Subcutaneous adipose tissue (tissue), 4 donors: ENCODE data around the gene PLBD2. TPM values are rescaled to one million over a fixed set of nuclear protein-coding genes. Genes with fewer than 3 reads are reported as not detected.

ENCODE experiments used
- total RNA-seq, 4 donors: library from RNA; depleted of rRNA; stranded (reverse); fragments of >200 nt; gene quantifications; one replicate each; pipeline ENCODE4 v1.1.0, GENCODE V29; 2016
- TF ChIP-seq, protein P1 (sequence below): fragments of 450-650 bp; IDR thresholded peaks from one replicate; pipeline ENCODE4 v1.5.1; 2016; ENCODE audit warnings: low read depth, mild to moderate bottlenecking, control low read depth, antibody characterized with exemption, moderate library complexity

The PLBD2 gene
- total RNA-seq, 4 donors from 2014 or later: 31.8 to 69.7 (median 59.5) TPM

DNA sequence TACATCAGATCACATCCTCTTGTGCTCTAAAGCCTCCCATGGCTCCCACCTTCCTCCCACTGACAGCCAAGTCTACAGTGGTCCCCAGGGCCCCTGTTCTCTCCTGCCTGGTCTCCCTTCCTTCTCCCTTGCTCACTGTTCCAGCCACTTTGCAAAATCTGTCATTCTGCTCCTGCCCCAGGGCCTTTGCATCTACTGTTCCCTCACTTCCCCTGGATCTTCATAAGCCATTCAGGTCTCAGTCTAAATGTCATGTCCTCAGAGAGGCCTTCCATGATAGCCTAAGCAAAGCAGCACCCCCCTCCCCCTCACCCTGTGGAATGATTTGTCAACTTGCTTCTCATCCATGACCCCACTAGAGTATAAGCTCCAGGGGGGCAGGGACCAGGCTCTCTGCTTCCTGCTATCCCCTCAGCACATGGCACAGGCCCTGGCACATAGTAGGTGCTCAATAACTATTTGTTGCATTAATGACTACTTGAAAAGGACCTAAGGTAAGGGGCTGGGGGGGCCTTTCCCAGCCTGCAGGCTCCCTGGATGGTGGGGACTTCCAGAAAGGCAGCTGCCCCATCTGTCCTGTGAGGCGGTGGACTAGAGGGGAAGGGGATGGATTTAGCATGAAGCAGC is 28.5 kb upstream of the PLBD2 start:
- TF ChIP-seq, protein P1, sequence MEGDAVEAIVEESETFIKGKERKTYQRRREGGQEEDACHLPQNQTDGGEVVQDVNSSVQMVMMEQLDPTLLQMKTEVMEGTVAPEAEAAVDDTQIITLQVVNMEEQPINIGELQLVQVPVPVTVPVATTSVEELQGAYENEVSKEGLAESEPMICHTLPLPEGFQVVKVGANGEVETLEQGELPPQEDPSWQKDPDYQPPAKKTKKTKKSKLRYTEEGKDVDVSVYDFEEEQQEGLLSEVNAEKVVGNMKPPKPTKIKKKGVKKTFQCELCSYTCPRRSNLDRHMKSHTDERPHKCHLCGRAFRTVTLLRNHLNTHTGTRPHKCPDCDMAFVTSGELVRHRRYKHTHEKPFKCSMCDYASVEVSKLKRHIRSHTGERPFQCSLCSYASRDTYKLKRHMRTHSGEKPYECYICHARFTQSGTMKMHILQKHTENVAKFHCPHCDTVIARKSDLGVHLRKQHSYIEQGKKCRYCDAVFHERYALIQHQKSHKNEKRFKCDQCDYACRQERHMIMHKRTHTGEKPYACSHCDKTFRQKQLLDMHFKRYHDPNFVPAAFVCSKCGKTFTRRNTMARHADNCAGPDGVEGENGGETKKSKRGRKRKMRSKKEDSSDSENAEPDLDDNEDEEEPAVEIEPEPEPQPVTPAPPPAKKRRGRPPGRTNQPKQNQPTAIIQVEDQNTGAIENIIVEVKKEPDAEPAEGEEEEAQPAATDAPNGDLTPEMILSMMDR: no peak

DNA sequence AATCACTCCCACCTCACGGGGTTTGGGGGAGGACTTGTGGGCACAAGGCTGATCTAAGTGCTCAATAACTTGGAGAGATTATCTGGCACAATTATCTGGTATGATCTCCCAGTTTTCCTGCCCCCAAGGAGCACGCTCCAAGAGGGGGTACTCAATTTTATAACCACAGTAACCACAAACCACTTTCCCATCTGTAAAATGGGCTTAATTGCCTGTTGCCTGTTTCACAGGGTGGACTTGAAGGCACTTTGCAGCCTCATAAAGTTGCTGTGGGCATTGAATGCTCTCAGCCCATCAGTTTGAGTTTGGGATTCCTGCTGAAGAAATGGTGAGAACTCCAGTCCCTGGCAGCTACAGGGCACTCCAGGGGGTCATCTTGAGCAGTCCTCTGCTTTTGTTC is 27.9 kb upstream of the PLBD2 start:
- TF ChIP-seq, protein P1: no peak

DNA sequence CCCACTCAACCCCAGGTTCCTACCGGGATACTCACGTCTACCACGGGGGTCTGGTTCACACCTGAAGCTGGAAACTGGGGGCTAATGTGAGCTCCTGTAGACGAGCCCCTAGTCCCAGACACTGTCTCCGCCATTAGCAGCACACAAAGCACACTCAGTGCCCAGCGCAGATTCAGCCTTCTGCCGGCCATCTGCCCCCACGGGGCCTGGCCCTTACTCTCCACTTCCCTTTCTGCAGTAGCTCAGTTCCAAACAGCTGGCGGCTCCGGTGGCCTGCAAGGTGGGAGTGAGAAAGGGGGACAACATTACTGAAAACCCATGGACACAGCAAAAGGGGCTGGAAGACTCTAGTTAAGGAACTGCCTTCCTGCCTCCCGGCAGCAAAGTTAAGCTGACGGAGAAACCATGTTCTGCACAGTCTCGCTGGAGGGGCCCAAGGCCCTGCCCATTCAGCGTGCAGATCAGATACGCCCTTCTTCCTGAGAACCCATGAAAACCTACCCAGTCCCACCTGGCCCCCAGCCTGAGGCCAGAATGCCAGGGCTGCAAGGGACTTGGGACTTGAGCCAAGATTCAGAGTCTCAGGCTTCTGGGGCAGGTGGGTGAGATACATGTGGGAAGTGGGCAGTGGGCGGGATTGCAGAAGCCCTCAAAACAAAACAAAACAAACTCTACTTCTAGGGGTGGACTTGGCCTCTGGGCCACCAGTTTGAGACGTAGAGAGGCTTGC is 25.5 kb upstream of the PLBD2 start:
- TF ChIP-seq, protein P1: no peak

DNA sequence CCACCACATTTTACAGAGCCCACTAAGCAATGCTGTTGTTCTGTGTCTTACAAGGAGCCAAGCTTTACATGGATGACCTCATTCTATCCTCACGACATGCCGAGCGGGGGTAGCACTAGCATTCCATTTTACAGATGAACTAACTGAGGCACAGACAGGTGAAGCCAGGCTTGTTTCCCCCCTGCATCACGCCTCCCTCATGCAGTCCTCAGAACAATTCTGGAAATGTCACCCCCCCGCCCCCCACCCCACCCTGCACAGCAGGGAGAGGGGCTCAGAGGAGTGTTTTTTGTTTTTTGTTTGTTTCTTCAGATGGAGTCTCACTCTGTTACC is 25.0 kb upstream of the PLBD2 start:
- TF ChIP-seq, protein P1: no peak

DNA sequence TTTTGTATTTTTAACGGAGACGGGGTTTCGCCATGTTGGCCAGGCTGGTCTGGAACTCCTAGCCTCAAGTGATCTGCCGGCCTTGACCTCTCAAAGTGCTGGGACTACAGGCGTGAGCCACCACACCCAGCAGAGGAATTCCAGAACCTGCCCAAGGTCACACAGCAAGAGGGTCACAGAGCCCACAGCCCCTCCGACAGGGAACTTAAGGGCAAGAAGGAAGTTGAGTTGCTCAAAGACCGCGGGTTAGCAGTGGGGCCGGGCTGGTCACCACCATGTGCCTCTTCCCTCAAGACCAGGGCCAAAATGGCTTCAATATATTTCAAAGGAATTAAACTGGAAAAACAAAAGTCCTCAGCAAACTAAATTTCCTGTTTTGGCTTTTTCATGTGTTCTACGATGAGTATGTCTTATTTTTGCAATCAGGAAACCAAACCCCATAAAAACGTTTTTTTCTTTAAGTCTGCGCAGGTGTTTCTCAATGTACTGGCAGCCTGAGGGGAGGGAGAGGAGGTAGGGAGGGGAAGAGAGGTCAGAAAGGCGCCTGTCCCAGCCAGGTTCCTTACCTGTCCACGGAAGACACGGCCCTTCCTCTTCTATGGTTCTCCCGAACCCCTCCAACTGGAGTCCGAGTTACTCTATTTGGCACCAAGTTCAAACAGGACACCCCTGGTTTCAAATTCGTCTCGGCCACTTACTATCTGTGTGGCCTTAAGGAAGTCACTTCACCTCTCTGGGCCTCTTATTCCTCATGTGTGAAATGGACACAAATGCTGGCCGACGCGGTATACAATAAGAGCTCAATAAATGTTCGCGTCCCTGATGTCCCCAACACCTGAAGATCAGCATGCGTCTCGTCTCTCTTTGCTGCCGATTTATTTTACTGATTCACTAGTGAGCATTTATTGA is 24.3 kb upstream of the PLBD2 start:
- TF ChIP-seq, protein P1: no peak

DNA sequence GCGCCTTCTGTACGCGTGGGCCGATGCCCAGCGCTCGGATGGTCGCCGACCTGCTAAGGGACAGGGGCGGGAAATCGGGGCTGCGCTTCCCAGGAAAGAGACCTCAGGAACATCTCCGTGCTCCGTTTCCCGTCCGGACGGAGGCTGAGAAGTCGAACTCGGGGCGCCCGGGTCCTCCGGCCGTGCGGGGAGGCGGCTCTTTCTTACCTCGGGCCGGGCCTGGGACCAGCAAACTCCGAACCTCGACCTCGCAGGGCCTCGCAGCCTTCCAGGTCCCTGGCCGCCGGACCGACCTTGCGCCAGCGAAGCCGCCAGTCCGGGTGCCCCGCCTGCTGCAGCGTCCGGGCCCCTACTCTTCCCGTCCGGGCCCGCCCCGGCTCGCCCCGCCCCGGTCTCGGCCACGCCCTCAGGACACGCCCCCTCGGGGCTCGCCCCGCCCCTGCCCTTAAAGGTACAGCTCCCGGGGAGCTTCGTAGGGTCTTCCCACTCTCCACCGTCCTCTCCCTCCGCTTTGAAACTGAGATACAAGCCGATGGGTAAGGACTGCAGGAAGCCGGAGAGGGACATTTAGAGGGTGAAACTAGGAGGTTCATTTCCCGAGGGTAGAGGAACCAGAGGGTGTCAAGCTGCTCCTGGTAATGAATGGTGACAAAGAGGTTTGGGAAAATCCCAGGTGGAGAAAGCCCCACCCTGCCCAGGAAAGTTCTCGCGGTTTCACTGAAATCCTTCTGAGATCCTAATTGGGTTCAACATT is 23.4 kb upstream of the PLBD2 start, which contains the start of gene SLC8B1:
Gene SLC8B1 (minus strand): TSS at position 324 of the 754 bp plus-strand sequence. CDS start 2,231 bp downstream, outside the sequence.
- TF ChIP-seq, protein P1: no peak
